Hepatocyte (in vitro differentiated cells): Measurements from ENCODE around the gene LATS2. TPM values are rescaled to one million over a fixed set of nuclear protein-coding genes. Genes with fewer than 3 reads are reported as not detected.

ENCODE experiments used
- DNase-seq: peaks from one replicate; pipeline ENCODE4 v3.0.0-alpha.2; 2016; ENCODE audit warnings: low spot score
- H2AFZ ChIP-seq: fragments of 200-600 bp; sonication (generic); 2 replicates; pipeline ENCODE4 v1.6.0; 2016; ENCODE audit warnings: antibody characterized with exemption, mild to moderate bottlenecking
- H3K27ac ChIP-seq: fragments of 200-600 bp; sonication (generic); 2 replicates; pipeline ENCODE4 v1.5.1; 2016; ENCODE audit warnings: mild to moderate bottlenecking
- H3K27me3 ChIP-seq: fragments of 200-600 bp; sonication (generic); 2 replicates; pipeline ENCODE4 v1.6.1; 2016
- H3K36me3 ChIP-seq: fragments of 200-600 bp; sonication (generic); replicated peaks from 2 replicates; pipeline ENCODE4 v1.5.1; 2016; ENCODE audit warnings: low read depth; ENCODE audit not compliant: insufficient read depth
- H3K4me1 ChIP-seq: fragments of 200-600 bp; sonication (generic); 2 replicates; pipeline ENCODE4 v1.5.1; 2016; ENCODE audit warnings: mild to moderate bottlenecking, moderate library complexity; ENCODE audit not compliant: insufficient read depth
- H3K4me2 ChIP-seq: fragments of 200-600 bp; sonication (generic); 2 replicates; pipeline ENCODE4 v1.6.0; 2016
- H3K4me3 ChIP-seq: fragments of 200-600 bp; sonication (generic); 2 replicates; pipeline ENCODE4 v1.5.1; 2016; ENCODE audit warnings: mild to moderate bottlenecking
- H3K79me2 ChIP-seq: fragments of 200-600 bp; sonication (generic); 2 replicates; pipeline ENCODE4 v1.6.0; 2017; ENCODE audit warnings: mild to moderate bottlenecking
- H3K9me2 ChIP-seq: fragments of 200-600 bp; sonication (generic); replicated peaks from 2 replicates; pipeline ENCODE4 v1.6.0; 2017; ENCODE audit warnings: mild to moderate bottlenecking; ENCODE audit not compliant: insufficient read depth
- H3K9me3 ChIP-seq: fragments of 200-600 bp; sonication (generic); 2 replicates; pipeline ENCODE4 v1.5.1; 2016; ENCODE audit warnings: low read depth, mild to moderate bottlenecking
- H4K20me1 ChIP-seq: fragments of 200-600 bp; sonication (generic); 2 replicates; pipeline ENCODE4 v1.6.0; 2016; ENCODE audit warnings: mild to moderate bottlenecking; ENCODE audit not compliant: insufficient read depth, poor library complexity, severe bottlenecking
- CTCF ChIP-seq: fragments of 200-600 bp; sonication (generic); IDR thresholded peaks from 2 replicates; pipeline ENCODE4 v1.5.1; 2016; ENCODE audit warnings: antibody characterized with exemption, mild to moderate bottlenecking; ENCODE audit not compliant: poor library complexity
- EZH2 ChIP-seq: fragments of 200-600 bp; sonication (generic); IDR thresholded peaks from 2 replicates; pipeline ENCODE4 v1.6.1; 2016; ENCODE audit warnings: antibody characterized with exemption, mild to moderate bottlenecking, borderline replicate concordance
- EZH2phosphoT487 ChIP-seq: fragments of 200-600 bp; sonication (generic); IDR thresholded peaks from one replicate; pipeline ENCODE4 v1.6.1; 2018; ENCODE audit warnings: antibody characterized with exemption, mild to moderate bottlenecking, low read depth, moderate library complexity; ENCODE audit not compliant: unreplicated experiment, severe bottlenecking
- WGBS: methylation state at CpG from one replicate; pipeline ENCODE4 v1.1.6; 2016; ENCODE audit warnings: low lambda C conversion rate; ENCODE audit errors: missing lambda C conversion rate; 5-methylcytosine and 5-hydroxymethylcytosine counted together
- polyA plus RNA-seq: library from polyadenylated mRNA; unstranded; fragments of >200 nt; fragmentation: Nextera tagmentation; extraction: Ambion mirVana; gene quantifications from 2 replicates; pipeline ENCODE4 v1.2.1, GENCODE V29; 2016
- total RNA-seq: library from RNA; depleted of rRNA; stranded (reverse); fragments of >200 nt; gene quantifications from 2 replicates; pipeline ENCODE4 v1.2.3, GENCODE V29; 2014

LATS2 gene
- total and polyA plus RNA-seq, 2 experiments from 2014 or later, result 6.2 to 15.5 TPM

DNA sequence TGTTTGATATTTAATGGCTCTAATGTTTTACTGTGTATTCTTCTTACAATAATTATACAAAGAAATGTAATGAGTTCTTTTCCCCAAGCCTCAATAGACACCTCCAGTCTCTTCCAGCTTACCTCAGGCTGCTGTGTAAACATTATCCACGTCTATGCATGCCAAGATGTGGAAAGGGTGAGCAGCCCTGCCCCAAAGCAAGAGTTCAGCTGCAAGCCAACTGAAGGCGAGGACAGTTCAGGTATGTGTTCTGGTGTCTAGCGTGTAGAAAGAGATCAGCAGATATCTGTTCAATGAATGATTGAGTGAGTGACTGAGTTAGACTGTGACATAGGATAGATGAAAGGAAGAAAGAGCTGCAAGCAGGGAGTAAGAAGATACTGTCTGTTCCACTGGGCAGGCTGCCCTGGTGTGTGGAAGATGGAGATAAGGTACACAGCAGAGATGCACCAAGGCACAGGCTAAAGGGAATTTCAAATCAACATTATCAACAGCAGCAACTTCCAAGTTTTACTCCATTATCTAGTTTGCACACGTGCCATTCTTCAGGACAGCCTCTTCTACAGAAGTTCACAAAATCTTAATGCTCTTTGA lies 66.0 kb downstream of the LATS2 start:
- Histone ChIP-seq H3K4me1 (no peaks in the 10 kb centered on the region), H4K20me1 (peaks cover 12% of the 10 kb centered on the region), H3K9me3 (no peaks in the 10 kb centered on the region), H3K4me2 (no peak overlapping the region), H2AFZ (no peak overlapping the region), H3K4me3 (no peak overlapping the region), H3K79me2 (peaks cover 74% of the 10 kb centered on the region), H3K27me3 (no peaks in the 10 kb centered on the region), H3K27ac (no peak overlapping the region), H3K36me3 (no peaks in the 10 kb centered on the region), H3K9me2 (no peaks in the 10 kb centered on the region)
- TF ChIP-seq EZH2 (no peak), EZH2phosphoT487 (no peak), CTCF (no peak)
- WGBS, result 76% methylated on average over 4 of the region's 4 CpGs
- DNase-seq, result no peak

DNA sequence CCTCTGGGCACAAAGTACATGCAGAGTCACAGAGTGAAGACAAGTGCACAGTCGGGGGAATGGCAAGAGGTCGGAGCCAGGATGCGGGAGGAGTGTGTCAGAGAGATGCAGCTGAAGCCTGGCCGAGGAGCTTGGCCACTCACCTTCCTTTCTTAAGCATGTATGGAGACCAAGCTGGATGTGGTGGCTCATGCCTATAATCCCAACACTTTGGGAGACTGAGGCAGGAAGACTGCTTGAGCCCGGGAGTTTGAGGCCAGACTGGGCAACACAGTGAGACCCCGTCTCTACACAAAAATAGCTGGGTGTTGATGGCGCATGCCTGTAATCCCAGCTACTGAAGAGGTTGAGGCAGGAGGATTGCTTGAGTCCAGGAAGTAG lies 67.0 kb downstream of the LATS2 start:
- Histone ChIP-seq H3K79me2 (peaks cover 65% of the 10 kb centered on the region), H3K27me3 (no peaks in the 10 kb centered on the region), H3K4me3 (no peak overlapping the region), H3K27ac (no peak overlapping the region), H4K20me1 (peaks cover 7% of the 10 kb centered on the region), H3K4me1 (no peaks in the 10 kb centered on the region), H3K4me2 (no peak overlapping the region), H2AFZ (no peak overlapping the region), H3K9me2 (no peaks in the 10 kb centered on the region), H3K9me3 (no peaks in the 10 kb centered on the region), H3K36me3 (no peaks in the 10 kb centered on the region)
- TF ChIP-seq EZH2 (no peak), EZH2phosphoT487 (no peak)
- no peak for DNase-seq
- 96% methylated on average over 7 of the region's 7 CpGs for WGBS

- DNase-seq, result no peak
- Histone ChIP-seq H3K4me1 (no peaks in the 10 kb centered on the region), H4K20me1 (peaks cover 3% of the 10 kb centered on the region), H3K9me3 (no peaks in the 10 kb centered on the region), H3K79me2 (peaks cover 59% of the 10 kb centered on the region), H3K4me3 (no peak overlapping the region), H3K27me3 (no peaks in the 10 kb centered on the region), H3K9me2 (no peaks in the 10 kb centered on the region), H3K36me3 (no peaks in the 10 kb centered on the region), H2AFZ (no peak overlapping the region), H3K27ac (no peak overlapping the region), H3K4me2 (no peak overlapping the region)
- 93% methylated on average over 13 of the region's 13 CpGs for WGBS
- TF ChIP-seq EZH2 (no peak), CTCF (no peak), EZH2phosphoT487 (no peak)
Observed at GRCh38 chr13:20993661-20994440, 67.5 kb downstream of the LATS2 start.

DNA sequence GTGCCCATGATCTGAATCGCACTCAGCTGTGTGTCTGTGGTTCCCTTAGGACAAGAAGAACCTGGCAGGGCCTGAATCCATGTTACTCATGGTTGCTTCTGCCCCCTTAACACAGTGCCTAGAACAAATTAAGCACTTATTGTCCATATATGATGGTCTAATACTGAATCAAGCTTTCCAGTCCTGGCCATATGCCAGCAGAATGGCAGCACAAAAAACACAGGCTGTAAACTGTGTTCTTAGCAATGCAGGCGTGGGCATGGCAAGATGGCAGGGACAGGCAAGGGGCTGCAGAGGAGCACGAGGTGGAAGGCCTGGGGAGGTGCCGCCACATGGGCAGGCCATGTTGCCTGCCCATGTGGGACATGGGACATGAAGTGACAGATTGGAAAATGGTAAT lies 68.2 kb downstream of the LATS2 start:
- TF ChIP-seq EZH2 (no peak), CTCF (no peak), EZH2phosphoT487 (no peak)
- H3K9me3 ChIP-seq, result no peaks in the 10 kb centered on the region
- DNase-seq, result no peak
- no peak overlapping the region for H3K4me2 ChIP-seq
- H3K9me2 ChIP-seq, result no peaks in the 10 kb centered on the region
- no peaks in the 10 kb centered on the region for H3K4me1 ChIP-seq
- H3K27ac ChIP-seq, result no peak overlapping the region
- 95% methylated on average over 4 of the region's 4 CpGs for WGBS
- H4K20me1 ChIP-seq, result peaks cover 3% of the 10 kb centered on the region
- peaks cover 52% of the 10 kb centered on the region for H3K79me2 ChIP-seq
- H3K27me3 ChIP-seq, result no peaks in the 10 kb centered on the region
- H3K4me3 ChIP-seq, result no peak overlapping the region
- H3K36me3 ChIP-seq, result no peaks in the 10 kb centered on the region
- H2AFZ ChIP-seq, result no peak overlapping the region
